Measurements from ENCODE around the gene TESK1.
A peak's percentile ranks its signal among the peaks of the same experiment; 100 is the strongest.

TESK1 gene

GRCh38 chr9:35658137-35658967 lies 53.3 kb downstream of the TESK1 start, which contains the start of gene CCDC107:
Gene CCDC107 (plus strand): TSS chr9:35658292. CDS start chr9:35658380, 88 bp downstream.
- Histone ChIP-seq H3K4me1 (no peaks in the 10 kb centered on the region), H2AFZ (peak within 1 kb of the TSS; percentile 83), H3K36me3 (ENCODE audit: control insufficient read depth, insufficient read depth, low read length) (no peaks in the 10 kb centered on the region), H3K4me3 (ENCODE audit: low read depth, low read length) (peak within 1 kb of the TSS; percentile 92), H3K27me3 (ENCODE audit: control insufficient read depth, insufficient read depth, low read length) (no peaks in the 10 kb centered on the region), H3K9ac (no peak within 1 kb of the TSS), H3K9me3 (ENCODE audit: control insufficient read depth, low read length) (no peaks in the 10 kb centered on the region), H3K4me2 (ENCODE audit: low read length) (peak within 1 kb of the TSS; percentile 96), H3K27ac (peak within 1 kb of the TSS; percentile 99), H3K79me2 (no peaks in the 10 kb centered on the region)
- peak; percentile 52 for TF ChIP-seq CTCF (IDR thresholded peaks at IDR 0.05)

GRCh38 chr9:35658968-35659220 lies 53.8 kb downstream of the TESK1 start:
- Histone ChIP-seq H3K4me3 (ENCODE audit: low read depth, low read length) (peak overlapping the region; percentile 92), H3K27me3 (ENCODE audit: control insufficient read depth, insufficient read depth, low read length) (no peaks in the 10 kb centered on the region), H3K9me3 (ENCODE audit: control insufficient read depth, low read length) (no peaks in the 10 kb centered on the region), H3K27ac (peak overlapping the region; percentile 99), H2AFZ (peak overlapping the region; percentile 83), H3K36me3 (ENCODE audit: control insufficient read depth, insufficient read depth, low read length) (no peaks in the 10 kb centered on the region), H3K4me1 (no peaks in the 10 kb centered on the region), H3K4me2 (ENCODE audit: low read length) (peak overlapping the region; percentile 96), H3K79me2 (no peaks in the 10 kb centered on the region), H3K9ac (no peak overlapping the region)
- TF ChIP-seq CTCF (IDR thresholded peaks at IDR 0.05) = no peak

- no peak overlapping the region for H3K9ac ChIP-seq
- peak overlapping the region; percentile 96 for H3K4me2 ChIP-seq (ENCODE audit: low read length)
- H3K27me3 ChIP-seq (ENCODE audit: control insufficient read depth, insufficient read depth, low read length) = no peaks in the 10 kb centered on the region
- no peaks in the 10 kb centered on the region for H3K79me2 ChIP-seq
- no peaks in the 10 kb centered on the region for H3K36me3 ChIP-seq (ENCODE audit: control insufficient read depth, insufficient read depth, low read length)
- H3K4me1 ChIP-seq = no peaks in the 10 kb centered on the region
- H3K4me3 ChIP-seq (ENCODE audit: low read depth, low read length) = peak overlapping the region; percentile 92
- no peak for TF ChIP-seq CTCF (IDR thresholded peaks at IDR 0.05)
- no peaks in the 10 kb centered on the region for H3K9me3 ChIP-seq (ENCODE audit: control insufficient read depth, low read length)
- H2AFZ ChIP-seq = no peak overlapping the region
- H3K27ac ChIP-seq = peak overlapping the region; percentile 99
Observed at GRCh38 chr9:35659340-35659739, 54.3 kb downstream of the TESK1 start.

Measured in parathyroid adenoma (tissue), 2 donors.